H1 (cell line): ENCODE data around the gene PIK3R6. TPM values are rescaled to one million over a fixed set of nuclear protein-coding genes. Genes with fewer than 3 reads are reported as not detected.

Source experiments
- CHD2 ChIP-seq: IDR thresholded peaks from 2 replicates; pipeline ENCODE4 v1.6.1; 2012; ENCODE audit warnings: low read length, improper control_type of control experiment
- EZH2 ChIP-seq: fragments of 200-600 bp; sonication (generic); IDR thresholded peaks from 2 replicates; pipeline ENCODE4 v1.7.1; 2012; ENCODE audit warnings: low read depth, mild to moderate bottlenecking, moderate library complexity, low read length, inconsistent platforms; ENCODE audit not compliant: severe bottlenecking
- KDM5A ChIP-seq: fragments of 200-600 bp; IDR thresholded peaks from 2 replicates; pipeline ENCODE4 v1.7.1; 2012; ENCODE audit warnings: mild to moderate bottlenecking, low read length, inconsistent platforms, mixed read lengths
- TAF7 ChIP-seq: optimal IDR thresholded peaks from 2 replicates; pipeline ENCODE3; 2011; ENCODE audit warnings: low read depth, mild to moderate bottlenecking, inconsistent platforms, low read length, moderate library complexity, borderline replicate concordance
- polyA plus RNA-seq, 7 experiments: library from polyadenylated mRNA; depleted of rRNA in 3 of 7; stranded (reverse) in 5 of 7; unstranded in 2 of 7; fragments of >200 nt in 5 of 7; fragments of 200-250 nt in 2 of 7; gene quantifications; 1 replicate in 5 of 7; 2 replicates in 1 of 7; 4 replicates in 1 of 7; pipeline versions ENCODE4 v1.2.1 to v1.2.3, GENCODE V29; 2011 to 2013; ENCODE audit warnings: missing spikeins in 2 of 7, mixed read lengths in 2 of 7
- total RNA-seq: library from RNA; stranded (reverse); fragmentation: NEBNext Ultra II Directional; extraction: Animal tissue kit (Norgen Biotek cat#: 25700); gene quantifications from 2 replicates; pipeline ENCODE4 v1.2.1, GENCODE V29; 2021

The PIK3R6 gene
- total and polyA plus RNA-seq, 2 of the 8 experiments (the other 6 are each of a cell fraction or from before 2014, with no cell fraction given), result 0.24 to 1.2 TPM

DNA sequence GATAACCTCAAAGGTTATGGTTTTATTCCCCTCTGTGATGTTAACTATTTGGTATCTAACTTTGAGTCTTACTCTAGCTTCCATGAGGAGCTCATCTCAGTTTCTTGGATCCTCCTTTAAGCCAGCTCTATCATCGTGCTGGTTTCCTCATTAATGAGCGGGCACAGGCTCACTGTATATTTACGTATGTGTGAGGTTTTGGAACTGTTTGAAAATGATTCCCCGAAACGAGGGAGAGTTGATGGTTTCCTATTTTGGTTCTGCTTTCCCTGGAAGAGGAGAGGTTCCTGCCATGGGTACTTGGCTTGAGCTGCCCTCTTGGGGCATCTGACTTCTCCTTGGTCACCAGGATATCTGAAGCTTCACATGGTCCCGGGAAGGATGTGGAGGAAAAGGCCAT lies 32.7 kb upstream of the PIK3R6 start (continued):
- TF ChIP-seq KDM5A, result no peak
- TF ChIP-seq TAF7, result no peak
- TF ChIP-seq EZH2, result no peak
- no peak for TF ChIP-seq CHD2
